A549 treated with CpdA at 1 μM for 4 hours (cell line): ENCODE results near the gene MTM1. TPM values are rescaled to one million over a fixed set of nuclear protein-coding genes. Genes with fewer than 3 reads are reported as not detected.

Experiments
- total RNA-seq: library from RNA; stranded (reverse); fragments of 200-300 nt; extraction: Qiagen RNA extraction; gene quantifications from 5 replicates; pipeline ENCODE4 v1.2.3, GENCODE V29; 2022; ENCODE audit warnings: low read depth

Gene MTM1
- 5.8 to 8.6 TPM (median 6.2 TPM) in 5 replicates for total RNA-seq

DNA sequence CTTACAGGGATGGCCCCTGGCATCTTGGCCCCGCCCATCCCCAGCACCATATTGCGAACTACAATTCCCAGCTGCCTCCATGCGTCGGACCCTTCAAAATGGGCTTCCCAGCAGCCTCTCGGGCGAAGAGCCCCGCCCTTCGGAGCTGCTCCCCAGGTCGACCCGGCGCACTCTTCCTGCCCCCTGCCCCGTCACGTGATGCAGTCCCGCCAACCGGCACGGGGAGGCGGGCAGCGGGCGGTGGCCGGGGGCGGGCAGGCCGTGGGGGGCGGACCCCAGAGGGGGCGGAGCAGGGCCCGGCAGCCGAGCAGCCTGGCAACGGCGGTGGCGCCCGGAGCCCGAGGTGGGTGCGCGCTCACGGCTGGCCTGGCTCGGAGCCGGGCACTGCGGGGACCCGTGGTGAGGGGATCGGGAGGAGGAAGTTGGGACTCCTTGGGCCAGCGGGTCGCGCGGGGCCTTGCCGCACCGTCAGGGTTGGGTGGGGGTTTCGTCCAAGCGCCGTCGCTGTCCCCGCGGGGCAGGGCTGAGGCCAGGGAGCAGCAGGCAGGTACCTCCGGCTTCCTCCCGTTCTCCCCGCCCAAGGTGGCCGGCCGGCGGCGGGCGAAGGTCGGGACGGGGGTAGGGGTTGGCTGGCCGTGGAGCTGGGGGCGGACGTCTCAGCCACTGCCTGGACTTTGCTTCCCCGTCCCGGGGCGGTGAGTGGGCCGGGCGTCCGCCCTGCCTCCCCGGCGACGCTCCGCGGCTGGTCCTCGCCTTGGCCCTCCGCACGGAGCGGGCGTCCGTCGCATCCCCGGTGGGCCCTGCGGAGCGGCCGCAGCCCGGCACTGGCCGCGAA lies at the start of gene MTM1:
Gene MTM1, plus strand, starts transcription at position 302 of the 835 bp plus-strand sequence. CDS start 23,994 bp downstream, outside the sequence.

DNA sequence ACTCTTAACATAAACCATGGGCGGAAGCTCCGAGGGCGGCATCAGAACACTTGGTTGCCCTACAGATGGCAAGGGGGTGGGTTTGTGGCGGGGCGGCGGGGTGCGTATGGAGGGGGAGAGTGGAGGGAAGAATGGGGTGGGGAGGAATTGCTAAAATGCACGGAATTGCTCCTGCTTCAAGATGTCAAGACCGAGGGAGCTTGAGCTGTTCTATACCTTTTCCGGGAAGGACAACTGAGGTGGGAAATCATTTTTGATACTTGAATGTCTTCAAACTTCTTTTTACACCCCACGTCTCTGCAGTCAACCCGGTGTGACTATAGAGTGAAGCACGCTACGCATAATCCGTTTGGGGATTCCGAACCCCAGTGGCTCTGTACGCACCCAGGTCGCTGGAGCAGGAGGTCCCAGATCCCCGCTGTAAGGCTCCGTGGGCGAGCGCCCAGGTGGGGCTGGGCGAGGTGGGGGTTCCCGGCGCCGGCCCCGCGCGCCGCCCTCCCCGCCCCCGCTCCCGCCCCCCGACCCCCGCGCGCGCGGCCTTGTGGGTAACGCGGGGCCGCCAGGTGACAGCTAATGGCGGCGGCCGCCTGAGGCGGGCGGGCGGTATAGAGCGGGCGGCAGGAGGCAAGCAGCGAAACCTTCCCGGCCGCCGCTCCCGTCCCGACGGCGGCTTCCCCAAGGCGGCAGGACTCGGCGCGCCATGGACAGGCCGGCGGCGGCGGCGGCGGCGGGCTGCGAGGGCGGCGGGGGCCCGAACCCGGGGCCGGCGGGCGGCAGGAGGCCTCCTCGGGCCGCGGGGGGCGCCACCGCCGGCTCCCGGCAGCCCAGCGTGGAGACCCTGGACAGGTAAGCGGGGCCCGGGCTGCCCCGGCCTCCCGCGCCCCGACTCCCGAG lies 124.7 kb downstream of the MTM1 start, which contains the start of gene MTMR1:
Gene MTMR1, plus strand, starts transcription at position 566 of the 894 bp plus-strand sequence. Its CDS starts 135 bp downstream, at position 701.

Other genes with a start within 250 kb of the MTM1 start
- gene MAMLD1, start 205.3 kb upstream of the MTM1 start, total RNA-seq = 9.9 to 11.8 TPM (median 10.0 TPM) in 5 replicates
- 14.8 to 18.5 TPM (median 16.9 TPM) in 5 replicates for gene MTMR1, start 124.8 kb downstream of the MTM1 start, total RNA-seq